Measurements from ENCODE around the gene ULK4.
"Not testable (repeated sequence)": the region's sequence is repeated elsewhere in the genome, so short reads cannot be mapped to it uniquely, and the experiment has no call there.

The ULK4 gene

GRCh38 chr3:41653571-41654239 lies 308.2 kb downstream of the ULK4 start:
- H3K4me3 ChIP-seq (ENCODE audit: low read length) = no peak overlapping the region
- no peak for DNase-seq (ENCODE audit: low read depth)
- TF ChIP-seq CTCF (conservative IDR thresholded peaks at IDR 0.05; ENCODE audit: low read length) = no peak

GRCh38 chr3:41652931-41653330 lies 309.0 kb downstream of the ULK4 start:
- no peak for TF ChIP-seq CTCF (conservative IDR thresholded peaks at IDR 0.05; ENCODE audit: low read length)
- no peak overlapping the region for H3K4me3 ChIP-seq (ENCODE audit: low read length)
- DNase-seq (ENCODE audit: low read depth) = no peak

GRCh38 chr3:41652506-41652905 lies 309.4 kb downstream of the ULK4 start:
- DNase-seq (ENCODE audit: low read depth) = no peak
- H3K4me3 ChIP-seq (ENCODE audit: low read length) = no peak overlapping the region
- TF ChIP-seq CTCF (conservative IDR thresholded peaks at IDR 0.05; ENCODE audit: low read length) = no peak

- no peak overlapping the region for H3K4me3 ChIP-seq (ENCODE audit: low read length)
- no peak for DNase-seq (ENCODE audit: low read depth)
- TF ChIP-seq CTCF (conservative IDR thresholded peaks at IDR 0.05; ENCODE audit: low read length) = no peak
Observed at GRCh38 chr3:41651718-41652117, 310.2 kb downstream of the ULK4 start.

- H3K4me3 ChIP-seq (ENCODE audit: low read length) = no peak overlapping the region
- no peak for DNase-seq (ENCODE audit: low read depth)
- TF ChIP-seq CTCF (conservative IDR thresholded peaks at IDR 0.05; ENCODE audit: low read length) = no peak
Observed at GRCh38 chr3:41650406-41650805, 311.5 kb downstream of the ULK4 start.

- TF ChIP-seq CTCF (conservative IDR thresholded peaks at IDR 0.05; ENCODE audit: low read length) = no peak
- DNase-seq (ENCODE audit: low read depth) = no peak
- H3K4me3 ChIP-seq (ENCODE audit: low read length) = no peak overlapping the region
Observed at GRCh38 chr3:41649129-41649739, 312.7 kb downstream of the ULK4 start.

GRCh38 chr3:41647730-41648129 lies 314.2 kb downstream of the ULK4 start:
- DNase-seq (ENCODE audit: low read depth); H3K4me3 ChIP-seq (ENCODE audit: low read length): not testable (repeated sequence)

All from AG10803 (cell line).